ENCODE measurements around the gene RHOT1.
"Not testable (repeated sequence)": the region's sequence is repeated elsewhere in the genome, so short reads cannot be mapped to it uniquely, and the experiment has no call there.

RHOT1 gene

DNA sequence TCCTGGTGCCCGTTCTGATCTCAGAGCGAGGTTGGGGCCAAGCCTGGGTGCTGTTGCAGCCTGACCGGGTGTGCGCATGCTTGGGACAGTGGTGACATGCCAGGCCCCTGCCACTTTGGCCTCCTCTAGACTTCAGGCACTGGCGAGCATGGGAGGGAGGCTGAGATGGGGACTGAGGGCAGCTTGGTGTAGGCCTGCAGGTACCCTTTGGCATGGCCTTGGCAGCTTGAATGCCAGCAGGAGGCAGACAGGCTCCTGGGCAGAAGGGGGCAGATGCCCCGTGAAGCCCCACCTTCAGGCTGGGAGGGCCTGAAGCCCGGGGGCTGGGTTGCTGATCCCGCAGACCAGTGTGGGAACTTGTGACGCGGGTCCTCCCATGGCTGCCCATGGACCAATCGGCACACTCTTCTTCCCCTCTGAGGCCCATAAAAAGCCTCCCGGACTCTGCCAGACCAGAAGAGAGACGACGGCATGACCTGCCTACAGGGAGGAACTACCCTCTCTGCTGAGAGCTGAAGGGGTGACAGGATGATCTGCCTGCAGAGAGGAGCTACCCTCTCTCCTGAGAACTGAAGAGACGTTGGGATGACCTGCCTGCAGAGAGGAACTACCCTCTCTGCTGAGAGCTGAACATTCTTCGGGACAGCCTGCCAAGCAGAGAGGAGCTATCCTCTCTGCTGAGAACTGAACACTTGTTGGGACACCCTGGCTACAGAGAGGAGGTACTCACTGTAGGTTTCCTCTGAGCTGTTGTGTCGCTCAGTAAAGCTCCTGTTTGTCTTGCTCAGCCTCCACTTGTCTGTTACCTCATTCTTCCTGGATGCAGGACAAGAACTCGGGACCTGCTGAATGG, 17.5 kb downstream of the RHOT1 start:
- DNase-seq (ENCODE audit: low read depth), result no peak

DNA sequence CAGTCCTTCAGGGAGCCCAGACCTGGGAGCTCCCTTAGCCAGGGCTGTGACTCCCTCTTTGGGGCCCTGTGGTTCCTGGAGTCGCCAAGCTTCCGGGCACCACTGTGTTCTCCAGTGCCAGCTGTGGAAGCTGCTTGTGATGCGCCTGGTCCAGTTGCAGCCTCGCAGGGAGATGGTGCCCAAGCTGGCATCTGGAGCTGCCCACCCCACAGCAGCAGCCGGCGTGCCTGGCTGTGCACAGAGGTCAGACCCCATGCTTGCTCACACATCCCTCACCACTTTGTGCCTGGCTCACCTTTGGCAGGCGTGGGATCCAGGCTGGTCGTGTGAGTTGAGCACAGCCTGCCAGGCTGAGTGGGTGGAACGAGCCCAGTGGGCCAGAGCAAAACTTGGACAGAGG, 18.2 kb downstream of the RHOT1 start:
- no peak for DNase-seq (ENCODE audit: low read depth)

DNA sequence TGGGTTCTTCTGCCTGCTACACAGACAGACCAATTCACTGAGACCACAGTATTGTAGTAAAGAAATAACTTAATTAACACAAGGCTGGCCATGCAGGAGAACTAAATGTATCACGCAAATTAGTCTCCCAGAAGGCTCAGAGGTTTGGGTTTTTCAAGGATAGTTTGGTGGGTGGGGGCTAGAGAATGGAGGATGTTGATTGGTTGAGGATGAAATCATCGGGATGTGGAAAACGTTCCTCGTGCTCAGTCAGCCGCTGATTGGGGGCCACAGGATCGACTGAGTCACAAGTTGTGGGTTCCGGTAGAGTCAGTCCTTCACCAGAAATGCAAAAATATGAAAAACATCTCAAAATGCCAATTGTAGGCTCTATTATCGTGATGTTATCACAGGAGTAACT, 18.7 kb downstream of the RHOT1 start:
- no peak for DNase-seq (ENCODE audit: low read depth)

- DNase-seq (ENCODE audit: low read depth), result no peak
Observed at GRCh38 chr17:32161506-32162365, 19.4 kb downstream of the RHOT1 start.

- no peak for DNase-seq (ENCODE audit: low read depth)
Observed at GRCh38 chr17:32174889-32175288, 32.6 kb downstream of the RHOT1 start.

DNA sequence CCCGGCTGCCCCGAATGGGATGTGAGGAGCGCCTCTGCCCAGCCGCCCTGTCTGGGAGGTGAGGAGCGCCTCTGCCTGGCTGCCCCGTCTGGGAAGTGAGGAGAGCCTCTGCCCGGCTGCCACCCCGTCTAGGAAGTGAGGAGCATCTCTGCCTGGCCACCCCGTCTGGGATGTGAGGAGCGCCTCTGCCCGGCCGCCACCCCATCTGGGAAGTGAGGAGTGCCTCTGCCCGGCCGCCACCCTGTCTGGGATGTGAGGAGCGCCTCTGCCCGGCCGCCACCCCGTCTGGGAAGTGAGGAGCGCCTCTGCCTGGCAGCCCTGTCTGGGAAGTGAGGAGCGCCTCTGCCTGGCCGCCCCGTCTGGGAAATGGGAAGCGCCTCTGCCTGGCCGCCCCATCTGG, 36.4 kb downstream of the RHOT1 start:
- DNase-seq (ENCODE audit: low read depth), result not testable (repeated sequence)

GRCh38 chr17:32179103-32179502, 36.8 kb downstream of the RHOT1 start:
- DNase-seq (ENCODE audit: low read depth), result not testable (repeated sequence)

GRCh38 chr17:32179526-32179925, 37.2 kb downstream of the RHOT1 start:
- DNase-seq (ENCODE audit: low read depth), result not testable (repeated sequence)

DNA sequence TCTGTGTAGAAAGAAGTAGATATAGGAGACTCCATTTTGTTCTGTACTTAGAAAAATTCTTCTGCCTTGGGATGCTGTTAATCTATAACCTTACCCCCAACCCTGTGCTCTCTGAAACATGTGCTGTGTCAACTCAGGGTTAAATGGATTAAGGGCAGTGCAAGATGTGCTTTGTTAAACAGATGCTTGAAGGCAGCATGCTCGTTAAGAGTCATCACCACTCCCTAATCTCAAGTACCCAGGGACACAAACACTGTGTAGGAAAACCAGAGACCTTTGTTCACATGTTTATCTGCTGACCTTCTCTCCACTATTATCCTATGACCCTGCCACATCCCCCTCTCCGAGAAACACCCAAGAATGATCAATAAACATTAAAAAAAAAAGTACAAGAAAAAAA, 38.0 kb downstream of the RHOT1 start:
- DNase-seq (ENCODE audit: low read depth), result not testable (repeated sequence)

DNA sequence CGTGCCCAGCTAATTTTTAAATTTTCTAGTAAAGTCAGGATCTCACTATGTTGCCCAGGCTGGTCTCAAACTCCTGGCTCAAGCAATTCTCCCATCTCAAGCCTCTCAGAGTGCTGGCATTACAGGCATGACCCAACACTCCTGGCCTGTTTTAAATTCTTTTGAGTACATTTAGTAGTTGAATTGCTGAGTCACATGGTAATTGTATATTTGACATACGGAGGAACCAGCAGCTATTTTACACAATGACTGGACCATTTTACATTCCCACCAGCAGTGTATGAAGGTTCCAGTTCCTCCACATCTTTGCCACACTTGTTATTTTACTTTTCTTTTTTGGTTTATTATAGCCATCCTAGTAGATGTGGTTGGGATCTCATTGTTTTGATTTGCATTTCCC, 43.6 kb downstream of the RHOT1 start:
- no peak for DNase-seq (ENCODE audit: low read depth)

- no peak for DNase-seq (ENCODE audit: low read depth)
Observed at GRCh38 chr17:32187271-32187670, 45.0 kb downstream of the RHOT1 start.

GRCh38 chr17:32189343-32189742, 47.0 kb downstream of the RHOT1 start:
- no peak for DNase-seq (ENCODE audit: low read depth)

DNA sequence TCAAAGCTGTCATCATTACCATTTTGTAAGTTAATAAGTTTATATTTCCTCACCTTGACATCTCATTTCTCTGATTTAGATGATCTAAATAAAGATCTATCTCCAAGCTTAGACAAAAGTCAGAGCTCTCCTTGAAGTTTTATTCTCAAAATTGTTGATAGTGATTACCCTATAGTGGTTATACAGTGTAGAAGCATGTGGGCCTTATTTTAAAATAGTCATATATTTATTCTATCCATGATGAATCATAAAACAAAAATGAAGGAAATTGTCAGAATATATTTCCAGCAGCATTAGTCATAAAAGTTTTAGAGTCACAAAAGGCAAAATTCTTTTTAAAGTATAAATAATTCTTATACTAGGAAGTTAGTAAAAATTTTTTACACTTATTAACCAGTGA, 49.0 kb downstream of the RHOT1 start:
- no peak for DNase-seq (ENCODE audit: low read depth)

DNA sequence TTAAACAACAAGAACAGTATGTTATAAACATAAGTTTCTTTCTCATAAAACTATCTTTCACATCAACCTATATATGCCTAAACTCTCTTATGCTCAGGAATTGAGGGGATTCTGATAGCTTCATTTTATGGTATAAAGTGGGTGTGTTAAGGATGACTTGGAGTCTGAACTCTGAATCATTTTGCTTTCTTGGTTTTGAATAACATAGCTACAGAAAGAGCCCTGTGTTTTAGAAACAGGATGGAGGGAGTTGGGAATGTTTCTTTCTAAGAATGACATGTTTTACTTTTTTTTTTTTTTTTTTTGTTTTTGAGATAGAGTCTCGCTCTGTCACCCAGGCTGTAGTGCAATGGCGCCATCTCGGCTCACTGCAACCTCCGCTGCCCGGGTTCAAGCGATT, 50.1 kb downstream of the RHOT1 start:
- no peak for DNase-seq (ENCODE audit: low read depth)

DNA sequence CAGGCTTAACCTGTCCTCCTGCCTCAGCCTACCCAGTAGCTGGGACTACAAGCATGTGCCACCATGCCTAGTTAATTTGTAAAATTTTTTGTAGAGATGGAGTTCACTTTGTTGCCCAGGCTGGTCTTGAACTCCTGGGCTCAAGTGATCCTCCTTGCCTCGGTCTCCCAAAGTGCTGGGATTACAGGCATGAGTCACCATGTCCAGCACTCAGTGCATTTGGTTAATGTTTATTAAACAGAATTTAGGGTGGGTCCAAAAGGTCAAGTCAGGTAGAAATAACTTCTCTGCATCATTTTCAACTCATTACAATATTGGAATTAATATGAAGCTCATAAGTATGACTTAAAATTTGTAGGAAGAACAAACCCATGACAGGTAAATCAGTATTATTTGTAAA, 55.7 kb downstream of the RHOT1 start:
- DNase-seq (ENCODE audit: low read depth), result no peak

- no peak for DNase-seq (ENCODE audit: low read depth)
Observed at GRCh38 chr17:32206861-32207260, 64.6 kb downstream of the RHOT1 start.

DNA sequence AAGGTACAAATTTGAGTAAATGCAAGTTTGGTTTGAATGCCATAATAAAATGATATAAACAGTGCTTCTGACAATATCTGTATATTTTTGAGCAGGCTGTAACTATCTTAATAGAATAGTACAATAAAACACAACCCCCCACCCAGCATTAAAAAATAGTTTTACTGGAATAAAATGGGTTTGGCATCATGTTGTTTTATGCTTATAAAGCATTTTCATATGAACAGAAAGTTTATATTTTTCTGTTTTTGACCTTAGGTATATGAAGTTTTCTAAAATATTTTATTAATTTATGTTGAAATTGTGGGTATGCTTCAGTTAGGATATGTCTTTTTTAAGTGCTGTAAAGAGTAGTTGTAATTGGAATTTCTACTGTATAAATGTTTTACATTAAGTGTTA, 66.1 kb downstream of the RHOT1 start:
- DNase-seq (ENCODE audit: low read depth), result no peak

- DNase-seq (ENCODE audit: low read depth), result no peak
Observed at GRCh38 chr17:32209608-32210007, 67.3 kb downstream of the RHOT1 start.

- DNase-seq (ENCODE audit: low read depth), result no peak
Observed at GRCh38 chr17:32211671-32212070, 69.4 kb downstream of the RHOT1 start.

DNA sequence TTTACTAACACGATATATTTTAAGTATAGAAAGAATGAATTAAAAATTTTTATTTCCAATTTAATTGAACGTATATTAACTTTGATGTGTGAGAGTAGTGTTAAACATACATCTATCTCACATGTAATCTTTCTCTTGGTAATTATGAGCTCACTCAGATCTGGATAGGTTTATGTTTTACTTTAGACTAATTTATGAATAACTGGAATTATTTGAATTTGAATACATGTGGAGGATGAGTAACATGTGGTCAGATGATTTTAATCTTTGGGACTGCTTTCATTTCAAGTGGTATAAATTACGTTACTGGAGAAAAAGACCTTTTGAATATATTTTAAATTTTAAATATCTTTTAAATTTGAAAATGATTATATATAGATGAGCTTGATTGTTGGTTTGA, 73.4 kb downstream of the RHOT1 start:
- DNase-seq (ENCODE audit: low read depth), result no peak

GRCh38 chr17:32222621-32223020, 80.3 kb downstream of the RHOT1 start:
- no peak for DNase-seq (ENCODE audit: low read depth)

DNA sequence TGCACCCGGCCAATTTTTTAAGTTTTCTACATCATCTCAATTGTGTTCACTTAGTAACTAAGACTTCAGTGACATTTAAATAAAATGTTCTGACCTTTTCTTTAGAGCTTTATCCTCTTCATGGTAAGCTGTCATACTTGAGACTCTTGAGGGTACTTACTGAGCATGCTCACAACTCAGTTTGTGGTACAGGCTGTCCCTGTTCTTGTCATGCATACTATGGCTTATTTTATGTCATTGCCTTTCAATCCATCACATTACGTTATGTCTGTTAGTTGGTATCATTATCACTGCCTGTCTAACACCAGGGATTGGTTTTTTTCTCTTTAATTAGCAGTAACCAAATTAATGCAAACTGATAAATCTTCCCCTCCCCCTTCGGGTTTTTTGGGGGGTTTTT, 81.4 kb downstream of the RHOT1 start:
- DNase-seq (ENCODE audit: low read depth), result no peak

- no peak for DNase-seq (ENCODE audit: low read depth)
Observed at GRCh38 chr17:32226886-32227285, 84.6 kb downstream of the RHOT1 start.

Data from stimulated activated CD8-positive, alpha-beta memory T cell treated with anti-CD3 and anti-CD28 coated beads, Interleukin-12 subunit alpha, Interleukin-12 subunit beta, amount 100 ng/mL, for 4 hours (primary cell).